Panc1 (cell line): ENCODE measurements around the gene LRRC42. TPM values are rescaled to one million over a fixed set of nuclear protein-coding genes. Genes with fewer than 3 reads are reported as not detected.

Experiments used
- ATAC-seq: fragments of 200-7000 bp; cut with Tn5 transposase; 2 replicates; pipeline ENCODE4 v1.9.1; 2020; ENCODE audit warnings: mild to moderate bottlenecking, moderate library complexity
- BruUV-seq: library from RNA; stranded (reverse); fragments of 400-500 nt; replicated peaks from 2 replicates; lab custom pipeline; 2021; lab: Mats Ljungman, UMichigan
- CTCF ChIA-PET: fragments of 300-600 bp; sonication (Branson Sonifier 250); formaldehyde crosslinking; loops from one replicate; lab custom pipeline; 2022; ENCODE audit warnings: antibody characterized with exemption; lab: Charles Lee
- POLR2A ChIA-PET: fragments of 300-600 bp; sonication (Branson Sonifier 250); formaldehyde crosslinking; loops from one replicate; lab custom pipeline; 2022; ENCODE audit warnings: antibody characterized with exemption; lab: Charles Lee
- DNase-seq: peaks from one replicate; pipeline ENCODE4 v3.0.0-alpha.2; 2010; ENCODE audit warnings: low read depth, low spot score
- H3K27ac ChIP-seq: 2 replicates; pipeline ENCODE4 v1.5.1; 2011; ENCODE audit warnings: mild to moderate bottlenecking, low read length, inconsistent platforms
- H3K27me3 ChIP-seq: fragments of 200-500 bp; sonication (Bioruptor generic); 2 replicates; pipeline ENCODE4 v1.6.0; 2014; ENCODE audit warnings: low read length, inconsistent platforms; ENCODE audit not compliant: control insufficient read depth, insufficient read depth
- H3K36me3 ChIP-seq: fragments of 200-500 bp; sonication (Bioruptor generic); 2 replicates; pipeline ENCODE4 v1.5.1; 2014; ENCODE audit warnings: inconsistent platforms, mild to moderate bottlenecking, low read length, moderate library complexity; ENCODE audit not compliant: control insufficient read depth, insufficient read depth
- H3K4me1 ChIP-seq: 2 replicates; pipeline ENCODE4 v1.5.1; 2011; ENCODE audit warnings: inconsistent platforms, mild to moderate bottlenecking, low read length, moderate library complexity; ENCODE audit not compliant: control insufficient read depth, insufficient read depth
- H3K4me3 ChIP-seq, 2 experiments: 2 replicates each; pipeline ENCODE4 v1.5.1; 2011 to 2012; ENCODE audit warnings: low read depth in 2 of 2, low read length in 2 of 2, mild to moderate bottlenecking in 2 of 2, inconsistent platforms in 1 of 2, moderate library complexity in 1 of 2
- H3K9me3 ChIP-seq: fragments of 200-500 bp; sonication (Bioruptor generic); 2 replicates; pipeline ENCODE4 v1.5.1; 2014; ENCODE audit warnings: low read depth, mild to moderate bottlenecking, inconsistent platforms, low read length, moderate library complexity; ENCODE audit not compliant: control insufficient read depth, insufficient read depth
- CTCF ChIP-seq: fragments of 450-650 bp; IDR thresholded peaks from 2 replicates; pipeline ENCODE4 v1.5.1; 2017; ENCODE audit warnings: mild to moderate bottlenecking
- POLR2AphosphoS5 ChIP-seq: IDR thresholded peaks from 2 replicates; pipeline ENCODE4 v1.6.1; 2012; ENCODE audit warnings: mild to moderate bottlenecking, low read depth, low read length, moderate library complexity
- SIN3A ChIP-seq: IDR thresholded peaks from 2 replicates; pipeline ENCODE4 v1.6.1; 2012; ENCODE audit warnings: low read depth, mild to moderate bottlenecking, low read length, moderate library complexity, borderline replicate concordance; ENCODE audit not compliant: insufficient read depth
- TCF7L2 ChIP-seq: IDR thresholded peaks from 2 replicates; pipeline ENCODE4 v1.6.1; 2011; ENCODE audit warnings: mild to moderate bottlenecking, low read depth, low read length, inconsistent platforms
- in situ Hi-C: cut with HindIII; loops from 2 replicates; pipeline ENCODE4 v1.10.0; 2016; ENCODE audit warnings: low sequenced_read_pairs, low pct_unique_long_range_greater_than_20kb
- intact Hi-C: fragments of 100-400 bp; cut with micrococcal nuclease; formaldehyde crosslinking; loops from one replicate; pipeline ENCODE4 v1.10.0; 2022; ENCODE audit not compliant: unreplicated experiment
- total RNA-seq: library from RNA; stranded (reverse); gene quantifications from one replicate; pipeline ENCODE4 v1.2.1, GENCODE V29; 2021; ENCODE audit not compliant: unreplicated experiment
- TF ChIP-seq, protein P1 (sequence below), 2 experiments: IDR thresholded peaks; 2 replicates each; pipeline ENCODE4 v1.6.1; 2011 to 2012; ENCODE audit warnings: low read depth in 2 of 2, control low read depth in 1 of 2, low read length in 1 of 2, mild to moderate bottlenecking in 1 of 2, moderate library complexity in 1 of 2; ENCODE audit not compliant: insufficient read depth in 1 of 2

The LRRC42 gene
- total RNA-seq, 1 experiment from 2014 or later = 41.0 TPM

- in situ Hi-C loops = no loop called here
- ATAC-seq (no peak), DNase-seq (no peak)
- Histone ChIP-seq H3K36me3 (no peaks in the 10 kb centered on the region), H3K27ac (no peak overlapping the region), H3K4me1 (no peaks in the 10 kb centered on the region), H3K9me3 (no peaks in the 10 kb centered on the region), H3K4me3 (no peak overlapping the region), H3K27me3 (no peaks in the 10 kb centered on the region)
- ChIA-PET CTCF (interaction anchor here (0.6 kb wide), 1 partner anchor 20 kb away, joined by 3 read pairs; no protein-coding TSS in a partner anchor), POLR2A (no interaction called here)
- BruUV-seq = no TSS peak
- intact Hi-C loops = no loop called here
- TF ChIP-seq SIN3A = no peak
- TF ChIP-seq, protein P1, sequence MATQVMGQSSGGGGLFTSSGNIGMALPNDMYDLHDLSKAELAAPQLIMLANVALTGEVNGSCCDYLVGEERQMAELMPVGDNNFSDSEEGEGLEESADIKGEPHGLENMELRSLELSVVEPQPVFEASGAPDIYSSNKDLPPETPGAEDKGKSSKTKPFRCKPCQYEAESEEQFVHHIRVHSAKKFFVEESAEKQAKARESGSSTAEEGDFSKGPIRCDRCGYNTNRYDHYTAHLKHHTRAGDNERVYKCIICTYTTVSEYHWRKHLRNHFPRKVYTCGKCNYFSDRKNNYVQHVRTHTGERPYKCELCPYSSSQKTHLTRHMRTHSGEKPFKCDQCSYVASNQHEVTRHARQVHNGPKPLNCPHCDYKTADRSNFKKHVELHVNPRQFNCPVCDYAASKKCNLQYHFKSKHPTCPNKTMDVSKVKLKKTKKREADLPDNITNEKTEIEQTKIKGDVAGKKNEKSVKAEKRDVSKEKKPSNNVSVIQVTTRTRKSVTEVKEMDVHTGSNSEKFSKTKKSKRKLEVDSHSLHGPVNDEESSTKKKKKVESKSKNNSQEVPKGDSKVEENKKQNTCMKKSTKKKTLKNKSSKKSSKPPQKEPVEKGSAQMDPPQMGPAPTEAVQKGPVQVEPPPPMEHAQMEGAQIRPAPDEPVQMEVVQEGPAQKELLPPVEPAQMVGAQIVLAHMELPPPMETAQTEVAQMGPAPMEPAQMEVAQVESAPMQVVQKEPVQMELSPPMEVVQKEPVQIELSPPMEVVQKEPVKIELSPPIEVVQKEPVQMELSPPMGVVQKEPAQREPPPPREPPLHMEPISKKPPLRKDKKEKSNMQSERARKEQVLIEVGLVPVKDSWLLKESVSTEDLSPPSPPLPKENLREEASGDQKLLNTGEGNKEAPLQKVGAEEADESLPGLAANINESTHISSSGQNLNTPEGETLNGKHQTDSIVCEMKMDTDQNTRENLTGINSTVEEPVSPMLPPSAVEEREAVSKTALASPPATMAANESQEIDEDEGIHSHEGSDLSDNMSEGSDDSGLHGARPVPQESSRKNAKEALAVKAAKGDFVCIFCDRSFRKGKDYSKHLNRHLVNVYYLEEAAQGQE (IDR thresholded peaks at IDR 0.05; ENCODE audit: insufficient read depth in 1 of 2, low read depth in 2 of 2, low read length in 1 of 2) = no peak
- TF ChIP-seq CTCF = no peak
- TF ChIP-seq POLR2AphosphoS5 = no peak
- TF ChIP-seq TCF7L2 = no peak
Observed at GRCh38 chr1:53979712-53980450, 33.7 kb downstream of the LRRC42 start.

- Histone ChIP-seq H3K27me3 (no peaks in the 10 kb centered on the region), H3K36me3 (no peaks in the 10 kb centered on the region), H3K9me3 (no peaks in the 10 kb centered on the region), H3K4me3 (no peak overlapping the region), H3K27ac (no peak overlapping the region), H3K4me1 (no peaks in the 10 kb centered on the region)
- intact Hi-C loops (no loop called here), in situ Hi-C loops (no loop called here)
- DNase-seq = no peak
- ChIA-PET CTCF (no interaction called here), POLR2A (no interaction called here)
- no peak for ATAC-seq
- TF ChIP-seq CTCF (no peak), SIN3A (no peak)
- no TSS peak for BruUV-seq
Observed at GRCh38 chr1:53981220-53981619, 35.1 kb downstream of the LRRC42 start.
